ENCODE results near the gene SLC17A4. TPM values are rescaled to one million over a fixed set of nuclear protein-coding genes. Genes with fewer than 3 reads are reported as not detected.
"Not testable (repeated sequence)": the region's sequence is repeated elsewhere in the genome, so short reads cannot be mapped to it uniquely, and the experiment has no call there.

Gene SLC17A4
- total and polyA plus RNA-seq, 8 donors, result 0.04 TPM; not detected in 7

GRCh38 chr6:25745836-25746235 lies 8.7 kb upstream of the SLC17A4 start:
- Histone ChIP-seq H3K4me1 (no peaks in the 10 kb centered on the region), H3K36me3 (no peaks in the 10 kb centered on the region), H3K27me3 (no peaks in the 10 kb centered on the region), H3K27ac (no peak overlapping the region), H3K9me3 (no peaks in the 10 kb centered on the region), H3K4me3 (no peak overlapping the region)
- DNase-seq, result no peak
- TF ChIP-seq, protein P1, sequence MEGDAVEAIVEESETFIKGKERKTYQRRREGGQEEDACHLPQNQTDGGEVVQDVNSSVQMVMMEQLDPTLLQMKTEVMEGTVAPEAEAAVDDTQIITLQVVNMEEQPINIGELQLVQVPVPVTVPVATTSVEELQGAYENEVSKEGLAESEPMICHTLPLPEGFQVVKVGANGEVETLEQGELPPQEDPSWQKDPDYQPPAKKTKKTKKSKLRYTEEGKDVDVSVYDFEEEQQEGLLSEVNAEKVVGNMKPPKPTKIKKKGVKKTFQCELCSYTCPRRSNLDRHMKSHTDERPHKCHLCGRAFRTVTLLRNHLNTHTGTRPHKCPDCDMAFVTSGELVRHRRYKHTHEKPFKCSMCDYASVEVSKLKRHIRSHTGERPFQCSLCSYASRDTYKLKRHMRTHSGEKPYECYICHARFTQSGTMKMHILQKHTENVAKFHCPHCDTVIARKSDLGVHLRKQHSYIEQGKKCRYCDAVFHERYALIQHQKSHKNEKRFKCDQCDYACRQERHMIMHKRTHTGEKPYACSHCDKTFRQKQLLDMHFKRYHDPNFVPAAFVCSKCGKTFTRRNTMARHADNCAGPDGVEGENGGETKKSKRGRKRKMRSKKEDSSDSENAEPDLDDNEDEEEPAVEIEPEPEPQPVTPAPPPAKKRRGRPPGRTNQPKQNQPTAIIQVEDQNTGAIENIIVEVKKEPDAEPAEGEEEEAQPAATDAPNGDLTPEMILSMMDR (IDR thresholded peaks at IDR 0.05), result no peak
- no peak for ATAC-seq
- intact Hi-C loops (cut with DNase I), result no loop called here

- no peaks in the 10 kb centered on the region for H3K9me3 ChIP-seq
- H3K27me3 ChIP-seq, result no peaks in the 10 kb centered on the region
- no peaks in the 10 kb centered on the region for H3K4me1 ChIP-seq
- H3K36me3 ChIP-seq, result no peaks in the 10 kb centered on the region
- TF ChIP-seq, protein P1 (IDR thresholded peaks at IDR 0.05), result no peak
- DNase-seq (no peak), ATAC-seq (no peak)
- intact Hi-C loops (cut with DNase I), result no loop called here
- no peak overlapping the region for H3K27ac ChIP-seq
- H3K4me3 ChIP-seq, result no peak overlapping the region
These were observed 7.6 kb upstream of the SLC17A4 start for GRCh38 chr6:25746968-25747367.

GRCh38 chr6:25747477-25747876 lies 7.1 kb upstream of the SLC17A4 start:
- Histone ChIP-seq H3K36me3 (no peaks in the 10 kb centered on the region), H3K4me1 (no peaks in the 10 kb centered on the region), H3K27me3 (no peaks in the 10 kb centered on the region), H3K9me3 (no peaks in the 10 kb centered on the region), H3K4me3 (no peak overlapping the region), H3K27ac (no peak overlapping the region)
- DNase-seq (no peak), ATAC-seq (no peak)
- TF ChIP-seq, protein P1 (IDR thresholded peaks at IDR 0.05), result no peak
- intact Hi-C loops (cut with DNase I), result no loop called here

DNA sequence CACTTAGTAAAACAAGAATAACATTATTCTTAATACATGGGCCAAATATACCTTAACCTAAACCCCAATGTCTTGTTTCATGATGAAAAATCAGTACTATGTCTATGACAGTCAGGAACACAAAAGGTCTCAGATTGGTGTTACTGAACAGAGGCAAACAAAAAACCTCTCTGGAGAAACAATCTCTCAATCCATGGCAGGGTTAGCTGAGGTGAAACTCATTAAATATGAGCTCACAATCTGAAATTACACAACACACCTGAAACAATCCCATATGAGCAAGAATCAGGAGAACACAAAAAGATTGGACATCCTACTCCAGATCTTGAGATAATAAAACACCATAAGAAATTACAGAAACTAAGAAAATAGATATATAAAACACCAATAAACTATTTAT lies 6.5 kb upstream of the SLC17A4 start:
- H3K27me3 ChIP-seq, result no peaks in the 10 kb centered on the region
- no peaks in the 10 kb centered on the region for H3K4me1 ChIP-seq
- no peaks in the 10 kb centered on the region for H3K9me3 ChIP-seq
- H3K36me3 ChIP-seq, result no peaks in the 10 kb centered on the region
- H3K4me3 ChIP-seq, result no peak overlapping the region
- intact Hi-C loops (cut with DNase I), result no loop called here
- no peak for DNase-seq
- TF ChIP-seq, protein P1 (IDR thresholded peaks at IDR 0.05), result no peak
- no peak overlapping the region for H3K27ac ChIP-seq
- ATAC-seq, result no peak

GRCh38 chr6:25748601-25749517 lies 5.7 kb upstream of the SLC17A4 start:
- DNase-seq; H3K4me1 ChIP-seq; H3K9me3 ChIP-seq; H3K27me3 ChIP-seq; H3K36me3 ChIP-seq; intact Hi-C loops (cut with DNase I); ATAC-seq; H3K4me3 ChIP-seq; H3K27ac ChIP-seq: not testable (repeated sequence)

Measured in left lung (tissue), 10 donors.